Endodermal cell (in vitro differentiated cells): ENCODE measurements around the gene EPM2A. TPM values are rescaled to one million over a fixed set of nuclear protein-coding genes. Genes with fewer than 3 reads are reported as not detected.

ENCODE experiments used
- DNase-seq: peaks from one replicate; pipeline ENCODE4 v3.0.0-alpha.2; 2017
- H3K27ac ChIP-seq: 2 replicates; pipeline ENCODE4 v1.5.1; 2013; ENCODE audit warnings: mild to moderate bottlenecking, low read depth, low read length, moderate library complexity
- H3K27me3 ChIP-seq: 2 replicates; pipeline ENCODE4 v1.6.1; 2013; ENCODE audit warnings: mild to moderate bottlenecking, low read length, moderate library complexity; ENCODE audit not compliant: insufficient read depth, control insufficient read depth, poor library complexity, severe bottlenecking
- H3K36me3 ChIP-seq: 2 replicates; pipeline ENCODE4 v1.7.0; 2013; ENCODE audit warnings: mild to moderate bottlenecking, low read length, moderate library complexity; ENCODE audit not compliant: control insufficient read depth, insufficient read depth
- H3K4me1 ChIP-seq: one replicate; pipeline ENCODE4 v1.7.0; 2013; ENCODE audit warnings: low read length; ENCODE audit not compliant: control insufficient read depth, insufficient read depth
- H3K4me3 ChIP-seq: 2 replicates; pipeline ENCODE4 v1.5.1; 2013; ENCODE audit warnings: mild to moderate bottlenecking, low read length, moderate library complexity
- H3K9ac ChIP-seq: 2 replicates; pipeline ENCODE4 v1.6.1; 2013; ENCODE audit warnings: mild to moderate bottlenecking, low read length, moderate library complexity; ENCODE audit not compliant: poor library complexity, severe bottlenecking; ENCODE audit errors: extremely low read depth
- H3K9me3 ChIP-seq: 2 replicates; pipeline ENCODE4 v1.6.1; 2013; ENCODE audit warnings: mild to moderate bottlenecking, low read length, moderate library complexity; ENCODE audit not compliant: control insufficient read depth
- H3K27ac Mint-ChIP-seq: 2 replicates; pipeline ENCODE4 v1.8.0; 2020; ENCODE audit warnings: mixed read lengths
- H3K27me3 Mint-ChIP-seq: 2 replicates; pipeline ENCODE4 v1.8.0; 2021; ENCODE audit warnings: mild to moderate bottlenecking, mixed read lengths; ENCODE audit not compliant: insufficient read depth
- H3K36me3 Mint-ChIP-seq: 2 replicates; pipeline ENCODE4 v1.8.0; 2020; ENCODE audit warnings: low read depth, mixed read lengths
- H3K4me1 Mint-ChIP-seq: 2 replicates; pipeline ENCODE4 v1.8.0; 2020; ENCODE audit warnings: mixed read lengths
- H3K4me3 Mint-ChIP-seq: 2 replicates; pipeline ENCODE4 v1.8.0; 2020; ENCODE audit warnings: mild to moderate bottlenecking, moderate library complexity, mixed read lengths
- H3K9me3 Mint-ChIP-seq: 2 replicates; pipeline ENCODE4 v1.8.0; 2020; ENCODE audit warnings: mild to moderate bottlenecking, mixed read lengths
- WGBS, 2 experiments: methylation state at CpG; one replicate each; pipeline versions ENCODE4 v1.1.5 to v1.1.7; 2013; ENCODE audit warnings: missing lambda C conversion rate in 2 of 2, mixed read lengths in 1 of 2; ENCODE audit not compliant: insufficient coverage in 1 of 2, insufficient read length in 1 of 2; 5-methylcytosine and 5-hydroxymethylcytosine counted together
- total RNA-seq, 2 donors: library from RNA; stranded (reverse); fragmentation: NEBNext Ultra II Directional in 1 of 2; extraction: Animal tissue kit (Norgen Biotek cat#: 25700) in 1 of 2; gene quantifications; 2 replicates in 1 of 2; 3 replicates in 1 of 2; pipeline ENCODE4 v1.2.1, GENCODE V29; 2021
- TF ChIP-seq, protein P1 (sequence below): fragments of 200-600 bp; sonication (generic); conservative IDR thresholded peaks from 2 replicates; pipeline ENCODE4 v1.5.0; 2021; ENCODE audit warnings: antibody characterized with exemption, mild to moderate bottlenecking

The EPM2A gene
- total RNA-seq, 2 donors from 2014 or later: 5.1 to 7.2 TPM

DNA sequence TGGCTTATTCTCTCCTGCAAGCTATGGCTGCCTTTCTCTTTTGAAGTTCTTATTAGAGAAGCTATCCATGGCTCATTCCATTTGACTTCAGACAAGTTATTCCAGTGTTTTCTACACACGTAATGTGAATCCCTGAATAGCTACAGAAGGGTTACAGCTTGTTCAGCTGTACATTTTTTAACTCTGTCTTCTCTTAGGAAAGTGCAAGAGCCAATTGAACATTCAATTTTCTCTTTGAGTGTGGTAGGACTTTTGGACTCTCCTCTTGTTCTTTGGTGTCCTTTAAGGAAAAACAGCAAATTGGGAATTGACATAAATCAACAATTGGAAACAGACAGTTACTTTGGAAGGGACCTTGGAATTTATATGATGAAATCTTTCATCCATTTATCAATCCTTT lies 125.8 kb downstream of the EPM2A start:
- TF ChIP-seq, protein P1, sequence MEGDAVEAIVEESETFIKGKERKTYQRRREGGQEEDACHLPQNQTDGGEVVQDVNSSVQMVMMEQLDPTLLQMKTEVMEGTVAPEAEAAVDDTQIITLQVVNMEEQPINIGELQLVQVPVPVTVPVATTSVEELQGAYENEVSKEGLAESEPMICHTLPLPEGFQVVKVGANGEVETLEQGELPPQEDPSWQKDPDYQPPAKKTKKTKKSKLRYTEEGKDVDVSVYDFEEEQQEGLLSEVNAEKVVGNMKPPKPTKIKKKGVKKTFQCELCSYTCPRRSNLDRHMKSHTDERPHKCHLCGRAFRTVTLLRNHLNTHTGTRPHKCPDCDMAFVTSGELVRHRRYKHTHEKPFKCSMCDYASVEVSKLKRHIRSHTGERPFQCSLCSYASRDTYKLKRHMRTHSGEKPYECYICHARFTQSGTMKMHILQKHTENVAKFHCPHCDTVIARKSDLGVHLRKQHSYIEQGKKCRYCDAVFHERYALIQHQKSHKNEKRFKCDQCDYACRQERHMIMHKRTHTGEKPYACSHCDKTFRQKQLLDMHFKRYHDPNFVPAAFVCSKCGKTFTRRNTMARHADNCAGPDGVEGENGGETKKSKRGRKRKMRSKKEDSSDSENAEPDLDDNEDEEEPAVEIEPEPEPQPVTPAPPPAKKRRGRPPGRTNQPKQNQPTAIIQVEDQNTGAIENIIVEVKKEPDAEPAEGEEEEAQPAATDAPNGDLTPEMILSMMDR: no peak
- Histone ChIP-seq H3K9me3 (no peaks in the 10 kb centered on the region), H3K4me1 (no peaks in the 10 kb centered on the region), H3K27me3 (no peaks in the 10 kb centered on the region), H3K27ac (no peak overlapping the region), H3K4me3 (no peak overlapping the region), H3K36me3 (no peaks in the 10 kb centered on the region), H3K9ac (no peak overlapping the region)
- 85 to 100% methylated on average over 1 of the region's 1 CpG for WGBS, 2 experiments
- no peak overlapping the region for H3K4me3 Mint-ChIP-seq
- no peaks in the 10 kb centered on the region for H3K4me1 Mint-ChIP-seq
- no peaks in the 10 kb centered on the region for H3K36me3 Mint-ChIP-seq
- no peaks in the 10 kb centered on the region for H3K27me3 Mint-ChIP-seq
- no peak overlapping the region for H3K27ac Mint-ChIP-seq
- H3K9me3 Mint-ChIP-seq: no peaks in the 10 kb centered on the region
- DNase-seq: no peak

DNA sequence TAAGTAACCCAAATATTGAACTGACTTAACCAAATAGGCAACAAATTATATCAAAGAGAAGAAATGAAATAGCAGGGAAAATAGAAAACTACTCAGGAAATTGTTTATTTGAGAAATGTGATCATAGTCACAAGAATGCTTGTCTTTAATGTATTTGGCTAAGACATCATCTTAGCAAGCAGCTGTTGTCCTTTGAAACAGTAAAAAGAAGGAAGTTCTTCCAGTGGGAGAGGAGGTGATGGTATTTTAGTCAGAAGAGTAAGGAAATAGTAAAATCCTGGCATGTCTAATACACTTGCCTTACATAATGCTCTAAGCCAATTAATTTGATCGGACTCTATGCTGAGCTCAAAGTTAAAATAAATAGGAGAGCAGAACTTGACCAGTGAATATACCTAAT lies 126.5 kb downstream of the EPM2A start:
- no peak overlapping the region for H3K9ac ChIP-seq

DNA sequence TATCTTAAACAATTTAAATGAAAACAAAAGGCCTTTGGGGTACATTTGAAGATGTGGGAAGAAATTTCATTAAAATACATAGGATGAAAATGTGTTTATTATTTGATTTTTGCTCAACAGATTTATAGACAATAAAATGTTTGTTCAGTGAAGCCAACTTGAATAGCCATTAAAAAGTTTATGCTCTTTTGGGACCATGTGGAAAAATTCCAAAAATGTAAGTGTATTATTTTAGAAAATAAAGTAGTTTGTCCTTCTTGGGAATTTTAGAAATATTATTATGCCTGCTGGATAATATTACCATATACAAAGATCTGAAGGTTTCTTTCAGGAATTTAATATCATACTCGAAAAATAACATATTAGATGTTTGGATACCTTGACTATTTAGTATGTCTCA lies 131.3 kb downstream of the EPM2A start:
- DNase-seq: no peak
- Mint-ChIP-seq H3K27me3 (no peaks in the 10 kb centered on the region), H3K4me3 (no peak overlapping the region), H3K9me3 (no peaks in the 10 kb centered on the region), H3K36me3 (no peaks in the 10 kb centered on the region), H3K4me1 (peaks cover 10% of the 10 kb centered on the region), H3K27ac (no peak overlapping the region)
- Histone ChIP-seq H3K9ac (no peak overlapping the region), H3K27ac (no peak overlapping the region), H3K4me1 (peaks cover 3% of the 10 kb centered on the region), H3K36me3 (no peaks in the 10 kb centered on the region), H3K4me3 (no peak overlapping the region), H3K27me3 (no peaks in the 10 kb centered on the region), H3K9me3 (no peaks in the 10 kb centered on the region)
- TF ChIP-seq, protein P1: no peak
- WGBS, 2 experiments: no CpG with 5 or more reads among the region's 1 CpG

More for the DNA sequence above, 126.5 kb downstream of the EPM2A start:
- Histone ChIP-seq H3K36me3 (no peaks in the 10 kb centered on the region), H3K4me3 (no peak overlapping the region), H3K4me1 (no peaks in the 10 kb centered on the region), H3K27me3 (no peaks in the 10 kb centered on the region), H3K9me3 (no peaks in the 10 kb centered on the region), H3K27ac (no peak overlapping the region)
- H3K36me3 Mint-ChIP-seq: no peaks in the 10 kb centered on the region
- no peak overlapping the region for H3K27ac Mint-ChIP-seq
- DNase-seq: no peak
- H3K4me1 Mint-ChIP-seq: no peaks in the 10 kb centered on the region
- H3K4me3 Mint-ChIP-seq: no peak overlapping the region
- TF ChIP-seq, protein P1: no peak
- WGBS, 2 experiments: 89% methylated on average over 1 of the region's 1 CpG; no CpG with 5 or more reads in 1 of the 2 experiments
- H3K27me3 Mint-ChIP-seq: no peaks in the 10 kb centered on the region
- H3K9me3 Mint-ChIP-seq: no peaks in the 10 kb centered on the region
